Astrocyte (in vitro differentiated cells and primary cell): ENCODE data around the gene ZNF177. TPM values are rescaled to one million over a fixed set of nuclear protein-coding genes. Genes with fewer than 3 reads are reported as not detected.

Source experiments
- DNase-seq: peaks from one replicate; pipeline ENCODE4 v3.0.0-alpha.2; 2010; ENCODE audit warnings: low read depth
- FAIRE-seq: peaks from 2 replicates; lab custom pipeline; 2011; peaks lifted over from hg19 to GRCh38; lab: Jason Lieb, UNC
- H2AFZ ChIP-seq: 2 replicates; pipeline ENCODE4 v1.6.0; 2012; ENCODE audit warnings: low read depth, low read length, inconsistent platforms
- H3K27ac ChIP-seq: 2 replicates; pipeline ENCODE4 v1.5.1; 2011; ENCODE audit warnings: low read depth, low read length, inconsistent platforms
- H3K27me3 ChIP-seq: 2 replicates; pipeline ENCODE4 v1.6.0; 2011; ENCODE audit warnings: low read length, inconsistent platforms; ENCODE audit not compliant: insufficient read depth
- H3K36me3 ChIP-seq: 2 replicates; pipeline ENCODE4 v1.5.1; 2011; ENCODE audit warnings: low read length, inconsistent platforms; ENCODE audit not compliant: insufficient read depth
- H3K4me1 ChIP-seq: 2 replicates; pipeline ENCODE4 v1.5.1; 2011; ENCODE audit warnings: low read length, inconsistent platforms; ENCODE audit not compliant: insufficient read depth
- H3K4me2 ChIP-seq: 2 replicates; pipeline ENCODE4 v1.6.0; 2012; ENCODE audit warnings: low read length, inconsistent platforms
- H3K4me3 ChIP-seq: 2 replicates; pipeline ENCODE4 v1.5.1; 2011; ENCODE audit warnings: low read depth, mild to moderate bottlenecking, low read length, inconsistent platforms; ENCODE audit not compliant: insufficient read depth
- H3K79me2 ChIP-seq: 2 replicates; pipeline ENCODE4 v1.6.0; 2012; ENCODE audit warnings: mild to moderate bottlenecking, low read length, inconsistent platforms; ENCODE audit not compliant: insufficient read depth
- H3K9ac ChIP-seq: 2 replicates; pipeline ENCODE4 v1.6.0; 2012; ENCODE audit warnings: mild to moderate bottlenecking, low read length, inconsistent platforms
- H3K9me3 ChIP-seq: 2 replicates; pipeline ENCODE4 v1.5.1; 2012; ENCODE audit warnings: low read depth, mild to moderate bottlenecking, low read length, inconsistent platforms; ENCODE audit not compliant: insufficient read depth
- H4K20me1 ChIP-seq: 2 replicates; pipeline ENCODE4 v1.6.0; 2012; ENCODE audit warnings: low read length, inconsistent platforms; ENCODE audit not compliant: insufficient read depth
- H3K27ac Mint-ChIP-seq: one replicate; pipeline ENCODE4 v1.8.0; 2021; ENCODE audit warnings: mild to moderate bottlenecking, mixed read lengths; ENCODE audit not compliant: unreplicated experiment
- H3K27me3 Mint-ChIP-seq: one replicate; pipeline ENCODE4 v1.8.0; 2021; ENCODE audit warnings: low read depth, mixed read lengths; ENCODE audit not compliant: unreplicated experiment
- H3K36me3 Mint-ChIP-seq: one replicate; pipeline ENCODE4 v1.8.0; 2021; ENCODE audit warnings: low read depth, mixed read lengths; ENCODE audit not compliant: unreplicated experiment
- H3K4me1 Mint-ChIP-seq: one replicate; pipeline ENCODE4 v1.8.0; 2021; ENCODE audit warnings: low read depth, mixed read lengths; ENCODE audit not compliant: unreplicated experiment
- H3K4me3 Mint-ChIP-seq: one replicate; pipeline ENCODE4 v1.8.0; 2021; ENCODE audit warnings: mild to moderate bottlenecking, moderate library complexity, mixed read lengths; ENCODE audit not compliant: unreplicated experiment
- H3K9me3 Mint-ChIP-seq: one replicate; pipeline ENCODE4 v1.8.0; 2021; ENCODE audit warnings: mild to moderate bottlenecking, mixed read lengths; ENCODE audit not compliant: unreplicated experiment
- CTCF ChIP-seq: IDR thresholded peaks from 2 replicates; pipeline ENCODE4 v1.5.1; 2011; ENCODE audit warnings: low read depth, mild to moderate bottlenecking, inconsistent platforms, low read length, moderate library complexity; ENCODE audit not compliant: insufficient read depth
- EZH2 ChIP-seq: IDR thresholded peaks from 2 replicates; pipeline ENCODE4 v1.6.1; 2012; ENCODE audit warnings: mild to moderate bottlenecking, low read length, inconsistent platforms; ENCODE audit not compliant: insufficient read depth
- total RNA-seq: library from RNA; stranded (reverse); gene quantifications from 2 replicates; pipeline ENCODE4 v1.2.1, GENCODE V29; 2021

The ZNF177 gene
- total RNA-seq, 1 donor from 2014 or later, result 1.2 TPM

- TF ChIP-seq EZH2 (no peak), CTCF (no peak)
- H3K9me3 Mint-ChIP-seq, result peaks cover 19% of the 10 kb centered on the region
- no peak for FAIRE-seq
Observed at GRCh38 chr19:9370738-9371619, 8.2 kb downstream of the ZNF177 start.

GRCh38 chr19:9381361-9381785 is 18.6 kb downstream of the ZNF177 start:
- H3K27ac ChIP-seq, result no peak overlapping the region
- peaks cover 40% of the 10 kb centered on the region for H3K36me3 Mint-ChIP-seq
- H4K20me1 ChIP-seq, result no peaks in the 10 kb centered on the region
- H3K4me1 Mint-ChIP-seq, result no peaks in the 10 kb centered on the region
- H3K36me3 ChIP-seq, result peaks cover 37% of the 10 kb centered on the region
- H3K4me1 ChIP-seq, result no peaks in the 10 kb centered on the region
- no peak for FAIRE-seq
- H3K4me2 ChIP-seq, result no peak overlapping the region
- no peak overlapping the region for H3K27ac Mint-ChIP-seq
- no peaks in the 10 kb centered on the region for H3K27me3 ChIP-seq
- no peaks in the 10 kb centered on the region for H3K27me3 Mint-ChIP-seq
- H3K9me3 Mint-ChIP-seq, result peaks cover 60% of the 10 kb centered on the region
- H3K4me3 Mint-ChIP-seq, result no peak overlapping the region
- peak; percentile 3 for DNase-seq
- no peak overlapping the region for H3K4me3 ChIP-seq
- H3K9ac ChIP-seq, result no peak overlapping the region
- peaks cover 89% of the 10 kb centered on the region for H3K9me3 ChIP-seq
- H2AFZ ChIP-seq, result no peak overlapping the region
- TF ChIP-seq CTCF (no peak), EZH2 (no peak)
- no peaks in the 10 kb centered on the region for H3K79me2 ChIP-seq

More at GRCh38 chr19:9370738-9371619, 8.2 kb downstream of the ZNF177 start:
- no peaks in the 10 kb centered on the region for H3K36me3 ChIP-seq
- H3K4me2 ChIP-seq, result no peak overlapping the region
- Mint-ChIP-seq H3K4me3 (no peak overlapping the region), H3K27ac (no peak overlapping the region), H3K27me3 (no peaks in the 10 kb centered on the region), H3K36me3 (peaks cover 3% of the 10 kb centered on the region), H3K4me1 (no peaks in the 10 kb centered on the region)
- DNase-seq, result no peak
- H3K27ac ChIP-seq, result no peak overlapping the region
- no peak overlapping the region for H3K4me3 ChIP-seq
- no peaks in the 10 kb centered on the region for H3K27me3 ChIP-seq
- H3K9ac ChIP-seq, result no peak overlapping the region
- no peaks in the 10 kb centered on the region for H3K4me1 ChIP-seq
- peaks cover 11% of the 10 kb centered on the region for H3K9me3 ChIP-seq
- H4K20me1 ChIP-seq, result no peaks in the 10 kb centered on the region
- no peaks in the 10 kb centered on the region for H3K79me2 ChIP-seq
- H2AFZ ChIP-seq, result no peak overlapping the region
